OCI-LY3 (cell line): ENCODE measurements around the gene SLC9A8.
A peak's percentile ranks its signal among the peaks of the same experiment; 100 is the strongest.

ENCODE experiments used
- H2AFZ ChIP-seq: fragments of 200-600, 300-600 bp; shearing (Covaris generic); 2 replicates; pipeline ENCODE4 v1.6.0; 2014; ENCODE audit warnings: antibody characterized with exemption, low read depth, low read length
- H3K27ac ChIP-seq: fragments of 200-600, 300-600 bp; sonication (generic); 2 replicates; pipeline ENCODE4 v1.5.1; 2014; ENCODE audit warnings: mild to moderate bottlenecking, low read length, moderate library complexity, mixed read lengths
- H3K27me3 ChIP-seq: fragments of 200-600, 300-600 bp; sonication (generic); 2 replicates; pipeline ENCODE4 v1.6.1; 2014; ENCODE audit warnings: low read depth, low read length, mixed read lengths
- H3K36me3 ChIP-seq: fragments of 200-600, 300-600 bp; sonication (generic); replicated peaks from 2 replicates; pipeline ENCODE3; 2014; ENCODE audit warnings: low read depth, low read length, mixed read lengths
- H3K4me1 ChIP-seq: fragments of 300-600, 200-600 bp; sonication (generic); 2 replicates; pipeline ENCODE4 v1.6.1; 2014; ENCODE audit warnings: low read length, mixed read lengths
- H3K4me2 ChIP-seq: fragments of 200-600, 300-600 bp; sonication (generic); 2 replicates; pipeline ENCODE4 v1.6.1; 2014; ENCODE audit warnings: low read length, mixed read lengths
- H3K4me3 ChIP-seq: fragments of 300-600, 200-600 bp; sonication (generic); 2 replicates; pipeline ENCODE4 v1.5.1; 2014; ENCODE audit warnings: antibody characterized with exemption, mild to moderate bottlenecking, low read length, moderate library complexity
- H3K79me2 ChIP-seq: fragments of 300-600, 200-600 bp; shearing (Covaris generic); 2 replicates; pipeline ENCODE4 v1.6.1; 2014; ENCODE audit warnings: mild to moderate bottlenecking, low read length, mixed read lengths
- H3K9ac ChIP-seq: fragments of 300-600, 200-600 bp; shearing (Covaris generic); 2 replicates; pipeline ENCODE4 v1.6.0; 2014; ENCODE audit warnings: mild to moderate bottlenecking, low read length, moderate library complexity
- H3K9me3 ChIP-seq: fragments of 200-600, 300-600 bp; shearing (Covaris generic); 2 replicates; pipeline ENCODE4 v1.6.1; 2014; ENCODE audit warnings: low read length, mixed read lengths; ENCODE audit not compliant: insufficient read depth
- H4K20me1 ChIP-seq: fragments of 200-600, 300-600 bp; sonication (generic); 2 replicates; pipeline ENCODE4 v1.6.1; 2016; ENCODE audit warnings: low read length, mixed read lengths; ENCODE audit not compliant: insufficient read depth
- EZH2phosphoT487 ChIP-seq: fragments of 200-600 bp; shearing (Covaris generic); IDR thresholded peaks from 2 replicates; pipeline ENCODE4 v1.6.1; 2018; ENCODE audit warnings: antibody characterized with exemption, mixed run types, low read depth
- TF ChIP-seq, protein P1 (sequence below): fragments of 200-600, 300-600 bp; sonication (generic); IDR thresholded peaks from 2 replicates; pipeline ENCODE4 v1.5.1; 2014; ENCODE audit warnings: antibody characterized with exemption, low read length, low read depth

Gene SLC9A8

DNA sequence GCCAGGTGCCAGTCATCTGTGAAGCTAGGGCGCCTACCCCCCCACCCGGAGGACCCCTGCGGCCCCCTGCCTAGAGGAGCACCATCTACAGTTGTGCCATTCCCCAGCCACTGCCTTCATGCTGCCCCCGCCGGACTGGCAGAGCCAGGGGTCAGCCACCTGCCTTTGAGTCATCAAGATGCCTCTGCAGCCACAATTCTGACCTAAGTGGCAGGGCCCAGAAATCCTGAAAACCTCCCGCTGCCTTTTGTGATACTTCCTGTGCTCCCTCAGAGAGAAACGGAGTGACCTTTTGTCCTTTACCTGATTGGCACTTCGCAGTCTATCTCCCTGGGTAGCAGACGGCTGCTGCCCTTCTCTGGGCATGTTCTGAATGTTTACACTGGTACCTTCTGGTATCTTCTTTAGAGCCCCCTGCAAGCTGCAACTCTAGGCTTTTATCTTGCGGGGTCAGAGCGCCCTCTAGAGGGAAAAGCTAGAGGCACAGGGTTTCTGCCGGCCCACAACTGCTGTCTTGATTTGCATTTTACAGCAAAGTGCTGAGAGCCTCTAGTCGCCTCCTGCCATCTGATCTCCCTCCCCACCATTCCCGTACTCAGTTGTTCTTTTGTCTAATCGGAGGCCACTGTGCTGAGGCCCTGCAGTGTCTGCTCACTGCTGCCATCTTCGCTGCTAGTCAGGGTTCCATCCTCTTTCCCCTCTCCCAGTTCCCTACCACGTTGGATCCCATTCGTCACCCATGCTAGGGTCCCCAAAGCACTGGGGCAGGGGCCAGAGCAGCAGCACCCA is 75.8 kb downstream of the SLC9A8 start:
- no peak overlapping the region for H3K9ac ChIP-seq
- H2AFZ ChIP-seq: no peak overlapping the region
- peaks cover 25% of the 10 kb centered on the region for H3K4me1 ChIP-seq
- TF ChIP-seq, protein P1, sequence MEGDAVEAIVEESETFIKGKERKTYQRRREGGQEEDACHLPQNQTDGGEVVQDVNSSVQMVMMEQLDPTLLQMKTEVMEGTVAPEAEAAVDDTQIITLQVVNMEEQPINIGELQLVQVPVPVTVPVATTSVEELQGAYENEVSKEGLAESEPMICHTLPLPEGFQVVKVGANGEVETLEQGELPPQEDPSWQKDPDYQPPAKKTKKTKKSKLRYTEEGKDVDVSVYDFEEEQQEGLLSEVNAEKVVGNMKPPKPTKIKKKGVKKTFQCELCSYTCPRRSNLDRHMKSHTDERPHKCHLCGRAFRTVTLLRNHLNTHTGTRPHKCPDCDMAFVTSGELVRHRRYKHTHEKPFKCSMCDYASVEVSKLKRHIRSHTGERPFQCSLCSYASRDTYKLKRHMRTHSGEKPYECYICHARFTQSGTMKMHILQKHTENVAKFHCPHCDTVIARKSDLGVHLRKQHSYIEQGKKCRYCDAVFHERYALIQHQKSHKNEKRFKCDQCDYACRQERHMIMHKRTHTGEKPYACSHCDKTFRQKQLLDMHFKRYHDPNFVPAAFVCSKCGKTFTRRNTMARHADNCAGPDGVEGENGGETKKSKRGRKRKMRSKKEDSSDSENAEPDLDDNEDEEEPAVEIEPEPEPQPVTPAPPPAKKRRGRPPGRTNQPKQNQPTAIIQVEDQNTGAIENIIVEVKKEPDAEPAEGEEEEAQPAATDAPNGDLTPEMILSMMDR: peak; percentile 99
- TF ChIP-seq EZH2phosphoT487: no peak
- H3K27me3 ChIP-seq: no peaks in the 10 kb centered on the region
- no peaks in the 10 kb centered on the region for H4K20me1 ChIP-seq
- peaks cover 12% of the 10 kb centered on the region; the same call in 1 of the 2 replicates for H3K79me2 ChIP-seq
- H3K36me3 ChIP-seq: peaks cover 33% of the 10 kb centered on the region
- H3K27ac ChIP-seq: no peak overlapping the region
- no peak overlapping the region for H3K4me3 ChIP-seq
- peak overlapping the region; percentile 2; the same call in 1 of the 2 replicates for H3K4me2 ChIP-seq
- H3K9me3 ChIP-seq: no peaks in the 10 kb centered on the region

DNA sequence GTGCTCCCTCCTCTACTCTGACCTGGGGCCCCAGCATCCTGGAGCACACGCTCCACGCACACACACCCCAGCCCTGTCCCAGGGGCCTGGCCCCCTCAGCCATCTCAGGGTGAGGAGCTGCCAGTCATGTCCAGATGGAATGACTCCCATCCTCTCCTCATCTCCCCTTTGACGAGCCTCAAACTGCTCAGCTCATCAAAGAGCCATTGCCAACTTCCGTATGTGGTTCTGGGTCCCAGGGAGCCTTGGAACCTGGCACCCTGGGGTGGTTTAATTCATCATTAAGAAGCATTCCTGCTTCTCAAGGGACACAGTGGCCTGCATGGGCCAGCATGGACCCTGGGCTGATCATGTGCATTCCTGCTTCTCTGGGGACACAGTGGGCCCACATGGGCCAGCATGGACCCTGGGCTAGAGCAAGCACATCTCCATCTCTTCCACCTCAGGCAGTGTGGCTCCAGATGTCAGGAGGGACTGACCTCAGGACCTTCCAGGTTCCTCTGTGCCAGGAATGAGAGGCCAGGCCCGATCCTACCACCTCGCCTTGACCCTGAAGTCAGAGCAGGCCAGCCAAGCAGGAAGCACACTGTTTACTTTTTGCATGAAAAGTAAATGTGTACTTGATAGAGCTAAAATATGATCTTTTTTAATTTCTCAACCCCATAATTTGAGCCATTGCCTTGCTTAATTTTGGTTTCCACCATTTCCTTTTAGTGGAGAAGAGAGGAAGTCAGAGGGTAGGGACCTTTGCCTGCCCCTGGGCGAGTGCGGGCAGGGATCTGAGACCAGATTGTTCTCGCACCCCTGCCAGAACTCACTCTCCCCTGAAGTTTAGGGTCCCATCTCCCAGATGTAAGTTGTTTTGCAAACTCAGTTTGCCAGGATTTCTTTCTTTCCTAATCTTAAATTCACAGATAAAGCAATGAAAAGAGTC is 76.6 kb downstream of the SLC9A8 start:
- peaks cover 14% of the 10 kb centered on the region; the same call in 1 of the 2 replicates for H3K79me2 ChIP-seq
- no peaks in the 10 kb centered on the region for H3K9me3 ChIP-seq
- no peak overlapping the region for H2AFZ ChIP-seq
- H3K4me3 ChIP-seq: no peak overlapping the region
- no peaks in the 10 kb centered on the region for H4K20me1 ChIP-seq
- H3K4me2 ChIP-seq: peak overlapping the region; percentile 2; the same call in 1 of the 2 replicates
- no peak overlapping the region for H3K27ac ChIP-seq
- no peak overlapping the region for H3K9ac ChIP-seq
- peaks cover 34% of the 10 kb centered on the region for H3K4me1 ChIP-seq
- no peaks in the 10 kb centered on the region for H3K27me3 ChIP-seq
- TF ChIP-seq, protein P1: no peak
- TF ChIP-seq EZH2phosphoT487: no peak
- peaks cover 27% of the 10 kb centered on the region for H3K36me3 ChIP-seq

DNA sequence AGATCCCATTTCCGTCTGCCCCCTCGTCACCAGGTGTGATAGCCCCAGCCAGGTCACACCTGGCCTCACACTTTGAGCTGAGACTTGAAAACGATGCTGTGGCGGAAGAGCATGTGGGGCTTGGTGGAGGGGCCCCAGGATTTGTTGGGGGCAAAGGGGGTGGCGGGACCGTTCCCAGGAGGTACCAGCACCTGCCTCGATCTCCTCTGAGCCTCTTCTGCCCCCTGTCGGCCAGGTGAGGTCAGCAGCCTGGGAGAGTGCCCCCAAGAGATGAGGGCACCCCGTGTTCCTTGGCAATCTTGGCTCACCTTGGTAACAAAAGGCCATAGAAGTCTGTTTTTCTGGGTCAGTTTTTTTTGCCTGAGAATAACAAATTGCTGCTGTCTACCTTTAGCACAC is 77.3 kb downstream of the SLC9A8 start:
- no peaks in the 10 kb centered on the region for H3K9me3 ChIP-seq
- no peak overlapping the region for H2AFZ ChIP-seq
- no peak for TF ChIP-seq EZH2phosphoT487
- TF ChIP-seq, protein P1: peak; percentile 37
- H3K4me1 ChIP-seq: peaks cover 41% of the 10 kb centered on the region
- peaks cover 22% of the 10 kb centered on the region for H3K36me3 ChIP-seq
- no peaks in the 10 kb centered on the region for H4K20me1 ChIP-seq
- no peak overlapping the region for H3K4me3 ChIP-seq
- H3K27ac ChIP-seq: no peak overlapping the region
- H3K9ac ChIP-seq: no peak overlapping the region
- no peak overlapping the region for H3K4me2 ChIP-seq
- no peaks in the 10 kb centered on the region for H3K27me3 ChIP-seq
- peaks cover 17% of the 10 kb centered on the region; the same call in 1 of the 2 replicates for H3K79me2 ChIP-seq
